ENCODE data around the gene IGF2. TPM values are rescaled to one million over a fixed set of nuclear protein-coding genes. Genes with fewer than 3 reads are reported as not detected.

IGF2 gene
- total and polyA plus RNA-seq, 2 donors from 2014 or later, result 10.2 to 30.5 TPM

DNA sequence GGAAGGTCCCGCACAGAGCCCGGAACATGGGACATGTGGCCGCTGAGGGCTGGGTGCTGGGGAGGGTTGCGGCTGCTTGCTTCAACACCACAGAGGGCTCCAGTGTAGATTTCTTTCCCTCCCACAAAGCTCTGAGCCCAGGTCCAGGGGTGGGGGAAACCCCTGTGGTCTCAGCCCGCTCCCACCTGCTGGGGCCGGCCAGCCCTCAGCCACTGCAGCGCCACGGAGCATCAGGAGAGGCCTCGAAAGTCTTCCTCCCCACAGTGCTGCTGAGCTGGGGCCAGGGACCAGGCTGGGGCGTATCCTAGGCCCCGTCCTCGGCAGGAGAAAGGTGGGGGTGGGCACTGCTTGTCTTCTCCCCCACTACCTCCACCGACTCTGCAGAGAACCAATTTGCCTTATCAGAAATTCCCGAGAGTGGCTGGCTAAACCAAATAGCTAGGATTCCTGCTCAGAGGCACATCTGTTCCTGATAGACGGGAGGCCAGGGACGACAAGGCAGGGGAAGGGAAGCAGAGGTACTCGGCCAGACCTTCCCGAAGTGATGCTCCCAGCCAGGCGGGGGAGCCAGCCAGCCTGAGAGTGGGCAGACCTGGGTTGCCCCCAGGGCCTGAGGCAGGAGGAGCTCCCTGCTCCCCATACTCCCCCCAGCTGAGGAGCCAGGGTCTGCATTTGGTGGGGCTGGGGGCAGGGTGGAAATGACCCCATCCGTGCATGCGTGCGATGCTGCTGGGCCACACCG, 18.7 kb downstream of the IGF2 start:
- H3K9me3 ChIP-seq (ENCODE audit: control insufficient read depth in 2 of 3, insufficient read depth in 1 of 3, low read length in 3 of 3), result peaks cover 0 to 11% (median 2%) of the 10 kb centered on the region in 3 donors
- no peaks in the 10 kb centered on the region for H3K4me1 ChIP-seq (ENCODE audit: control insufficient read depth in 2 of 3, insufficient read depth in 2 of 3, low read depth in 1 of 3, low read length in 3 of 3)
- no peak for DNase-seq
- no peak overlapping the region for H3K4me3 ChIP-seq (ENCODE audit: low read length in 3 of 3)
- intact Hi-C loops (cut with DNase I), result no loop called here
- no peak overlapping the region for H3K9ac ChIP-seq (ENCODE audit: low read length in 3 of 3)
- H3K36me3 ChIP-seq (ENCODE audit: control insufficient read depth in 2 of 3, insufficient read depth in 3 of 3, low read length in 3 of 3), result no peaks in the 10 kb centered on the region
- TF ChIP-seq, protein P1, sequence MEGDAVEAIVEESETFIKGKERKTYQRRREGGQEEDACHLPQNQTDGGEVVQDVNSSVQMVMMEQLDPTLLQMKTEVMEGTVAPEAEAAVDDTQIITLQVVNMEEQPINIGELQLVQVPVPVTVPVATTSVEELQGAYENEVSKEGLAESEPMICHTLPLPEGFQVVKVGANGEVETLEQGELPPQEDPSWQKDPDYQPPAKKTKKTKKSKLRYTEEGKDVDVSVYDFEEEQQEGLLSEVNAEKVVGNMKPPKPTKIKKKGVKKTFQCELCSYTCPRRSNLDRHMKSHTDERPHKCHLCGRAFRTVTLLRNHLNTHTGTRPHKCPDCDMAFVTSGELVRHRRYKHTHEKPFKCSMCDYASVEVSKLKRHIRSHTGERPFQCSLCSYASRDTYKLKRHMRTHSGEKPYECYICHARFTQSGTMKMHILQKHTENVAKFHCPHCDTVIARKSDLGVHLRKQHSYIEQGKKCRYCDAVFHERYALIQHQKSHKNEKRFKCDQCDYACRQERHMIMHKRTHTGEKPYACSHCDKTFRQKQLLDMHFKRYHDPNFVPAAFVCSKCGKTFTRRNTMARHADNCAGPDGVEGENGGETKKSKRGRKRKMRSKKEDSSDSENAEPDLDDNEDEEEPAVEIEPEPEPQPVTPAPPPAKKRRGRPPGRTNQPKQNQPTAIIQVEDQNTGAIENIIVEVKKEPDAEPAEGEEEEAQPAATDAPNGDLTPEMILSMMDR (IDR thresholded peaks at IDR 0.05; ENCODE audit: borderline replicate concordance, extremely low read depth, insufficient read depth), result no peak
- H3K27me3 ChIP-seq (ENCODE audit: control insufficient read depth, insufficient read depth, low read length), result no peaks in the 10 kb centered on the region
- FAIRE-seq, result no peak
- no peak overlapping the region for H3K27ac ChIP-seq (ENCODE audit: low read depth in 2 of 2, low read length in 2 of 2)

DNA sequence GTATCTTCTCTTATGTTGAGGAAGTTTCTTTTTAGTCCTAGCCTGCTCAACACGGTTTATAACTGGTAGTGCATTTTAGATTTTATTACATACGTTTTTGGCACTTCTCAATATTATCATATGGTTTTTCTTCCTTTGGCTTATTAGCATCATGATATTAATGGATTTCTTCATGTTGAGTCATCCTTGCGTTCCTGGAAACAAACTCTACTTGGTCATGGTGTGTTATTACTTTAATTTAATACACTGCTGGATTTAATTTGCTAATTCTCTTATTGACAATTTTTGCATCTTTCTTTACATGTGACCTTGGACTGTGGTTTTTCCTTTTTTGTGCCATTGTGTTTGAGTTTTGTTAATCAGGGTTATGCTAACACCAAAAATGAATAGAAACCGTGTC, 20.5 kb downstream of the IGF2 start:
- Histone ChIP-seq H3K9me3 (ENCODE audit: control insufficient read depth in 2 of 3, insufficient read depth in 1 of 3, low read length in 3 of 3) (peaks cover 0 to 11% (median 2%) of the 10 kb centered on the region in 3 donors), H3K27ac (ENCODE audit: low read depth in 2 of 2, low read length in 2 of 2) (no peak overlapping the region), H3K4me3 (ENCODE audit: low read length in 3 of 3) (no peak overlapping the region), H3K36me3 (ENCODE audit: control insufficient read depth in 2 of 3, insufficient read depth in 3 of 3, low read length in 3 of 3) (no peaks in the 10 kb centered on the region), H3K4me1 (ENCODE audit: control insufficient read depth in 2 of 3, insufficient read depth in 2 of 3, low read depth in 1 of 3, low read length in 3 of 3) (no peaks in the 10 kb centered on the region), H3K9ac (ENCODE audit: low read length in 3 of 3) (no peak overlapping the region), H3K27me3 (ENCODE audit: control insufficient read depth, insufficient read depth, low read length) (no peaks in the 10 kb centered on the region)
- DNase-seq (no peak), FAIRE-seq (no peak)
- intact Hi-C loops (cut with DNase I), result no loop called here
- TF ChIP-seq, protein P1 (IDR thresholded peaks at IDR 0.05; ENCODE audit: borderline replicate concordance, extremely low read depth, insufficient read depth), result no peak

DNA sequence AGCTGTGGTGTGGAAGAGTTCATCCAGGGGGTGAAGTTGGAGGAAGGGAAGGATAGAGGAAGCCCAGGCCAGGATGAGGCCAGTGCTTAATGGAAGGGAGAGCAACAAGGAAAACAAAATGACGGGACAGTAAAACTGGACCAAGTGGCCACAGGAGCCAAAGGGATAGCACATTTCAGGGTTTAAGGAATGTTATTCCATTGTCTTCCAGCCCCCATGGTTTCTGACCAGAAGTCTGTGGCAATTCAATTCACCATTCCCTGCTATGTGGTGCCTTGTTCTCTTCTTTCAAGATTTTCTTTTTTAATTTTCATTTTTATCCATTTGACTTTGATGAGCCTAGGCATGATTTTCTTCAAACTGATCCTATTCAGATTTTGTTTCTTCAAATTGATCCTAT, 22.5 kb downstream of the IGF2 start:
- intact Hi-C loops (cut with DNase I), result no loop called here
- TF ChIP-seq, protein P1 (IDR thresholded peaks at IDR 0.05; ENCODE audit: borderline replicate concordance, extremely low read depth, insufficient read depth), result no peak

More for the DNA sequence above, 22.5 kb downstream of the IGF2 start:
- H3K9me3 ChIP-seq (ENCODE audit: control insufficient read depth in 2 of 3, insufficient read depth in 1 of 3, low read length in 3 of 3), result peaks cover 0 to 11% (median 2%) of the 10 kb centered on the region in 3 donors
- no peak overlapping the region for H3K9ac ChIP-seq (ENCODE audit: low read length in 3 of 3)
- no peaks in the 10 kb centered on the region for H3K36me3 ChIP-seq (ENCODE audit: control insufficient read depth in 2 of 3, insufficient read depth in 3 of 3, low read length in 3 of 3)
- H3K4me1 ChIP-seq (ENCODE audit: control insufficient read depth in 2 of 3, insufficient read depth in 2 of 3, low read depth in 1 of 3, low read length in 3 of 3), result no peaks in the 10 kb centered on the region
- FAIRE-seq, result no peak
- H3K27me3 ChIP-seq (ENCODE audit: control insufficient read depth, insufficient read depth, low read length), result no peaks in the 10 kb centered on the region
- H3K27ac ChIP-seq (ENCODE audit: low read depth in 2 of 2, low read length in 2 of 2), result no peak overlapping the region
- DNase-seq, result no peak
- no peak overlapping the region for H3K4me3 ChIP-seq (ENCODE audit: low read length in 3 of 3)
